Naive thymus-derived CD8-positive, alpha-beta T cell (primary cell): Measurements from ENCODE around the gene GPR139. TPM values are rescaled to one million over a fixed set of nuclear protein-coding genes. Genes with fewer than 3 reads are reported as not detected.

ENCODE experiments used
- ATAC-seq, 2 donors: fragments of 150-1000 bp; cut with Tn5 transposase in 1 of 2; sonication (Bioruptor Pico), chemical (Tn5 transposase) in 1 of 2; 1 replicate in 1 of 2; 2 replicates in 1 of 2; pipeline ENCODE4 v1.10.0; 2021; ENCODE audit warnings: mild to moderate bottlenecking in 2 of 2, moderate library complexity in 2 of 2
- POLR2A ChIA-PET: fragments of 350-600 bp; sonication (Branson Sonifier 250); formaldehyde crosslinking; loops from one replicate; lab custom pipeline; 2021; ENCODE audit warnings: antibody characterized with exemption; lab: Charles Lee
- DNase-seq, 10 donors: peaks; one replicate each; pipeline versions ENCODE4 v3.0.0 to v3.0.0-alpha.2; 2020 to 2022
- H3K27ac Mint-ChIP-seq, 10 donors: one replicate each; pipeline ENCODE4 v1.8.0; 2020 to 2022; ENCODE audit warnings: mild to moderate bottlenecking in 10 of 10, mixed read lengths in 10 of 10, moderate library complexity in 4 of 10, inconsistent platforms in 1 of 10
- H3K27me3 Mint-ChIP-seq, 5 donors: one replicate each; pipeline ENCODE4 v1.8.0; 2021 to 2022; ENCODE audit warnings: mixed read lengths in 5 of 5
- H3K36me3 Mint-ChIP-seq, 3 donors: one replicate each; pipeline ENCODE4 v1.8.0; 2020 to 2022; ENCODE audit warnings: mixed read lengths in 3 of 3, mild to moderate bottlenecking in 2 of 3, inconsistent platforms in 1 of 3
- H3K4me1 Mint-ChIP-seq, 4 donors: one replicate each; pipeline ENCODE4 v1.8.0; 2021 to 2022; ENCODE audit warnings: mixed read lengths in 4 of 4
- H3K4me3 Mint-ChIP-seq, 10 donors: one replicate each; pipeline ENCODE4 v1.8.0; 2020 to 2022; ENCODE audit warnings: mild to moderate bottlenecking in 10 of 10, mixed read lengths in 10 of 10, moderate library complexity in 6 of 10, inconsistent platforms in 1 of 10
- H3K9me3 Mint-ChIP-seq, 9 donors: one replicate each; pipeline ENCODE4 v1.8.0; 2020 to 2022; ENCODE audit warnings: mixed read lengths in 9 of 9, mild to moderate bottlenecking in 3 of 9, inconsistent platforms in 1 of 9, moderate library complexity in 1 of 9
- polyA plus RNA-seq, 3 donors: library from polyadenylated mRNA; unstranded; fragments of 300-500 nt; fragmentation: Illumina TruSeq; gene quantifications; one replicate each; pipeline ENCODE4 v1.2.3, GENCODE V29; 2021
- total RNA-seq, 8 experiments: library from RNA in 2 of 8; stranded (reverse) in 2 of 8; gene quantifications; one replicate each; pipeline ENCODE4 v1.2.3 and lab custom pipeline; 2021 to 2026

GPR139 gene
- total and polyA plus RNA-seq, 5 experiments from 2014 or later = not detected

DNA sequence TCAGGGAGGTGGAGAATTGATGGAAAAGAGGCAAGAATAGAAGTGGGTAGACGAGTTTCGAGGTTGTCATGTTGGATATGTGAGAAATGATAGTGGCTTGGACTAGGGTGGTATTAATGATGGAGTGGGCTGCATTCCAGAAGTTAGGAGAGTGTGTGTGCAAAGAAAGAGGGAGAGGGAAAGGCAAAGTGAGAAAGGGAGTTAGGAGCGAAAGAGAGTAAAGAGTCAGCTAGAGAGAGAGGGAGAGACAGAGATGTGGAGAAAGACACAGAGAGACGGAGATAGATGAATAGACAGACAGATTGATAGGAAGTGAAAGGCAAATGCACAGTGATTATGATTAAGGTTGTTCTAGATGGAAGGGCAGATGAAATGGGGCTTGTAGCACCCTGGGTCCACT lies 5.4 kb upstream of the GPR139 start:
- no peak for ATAC-seq
- POLR2A ChIA-PET = no interaction called here
- no peak overlapping the region for H3K4me3 Mint-ChIP-seq
- H3K27me3 Mint-ChIP-seq = peaks cover 23 to 54% (median 27%) of the 10 kb centered on the region in 5 donors
- H3K4me1 Mint-ChIP-seq = peaks cover 0 to 3% (median 0%) of the 10 kb centered on the region in 4 donors
- peaks cover 0 to 14% (median 1%) of the 10 kb centered on the region in 9 donors for H3K9me3 Mint-ChIP-seq
- DNase-seq = no peak
- H3K27ac Mint-ChIP-seq = no peak overlapping the region
- H3K36me3 Mint-ChIP-seq = no peaks in the 10 kb centered on the region

DNA sequence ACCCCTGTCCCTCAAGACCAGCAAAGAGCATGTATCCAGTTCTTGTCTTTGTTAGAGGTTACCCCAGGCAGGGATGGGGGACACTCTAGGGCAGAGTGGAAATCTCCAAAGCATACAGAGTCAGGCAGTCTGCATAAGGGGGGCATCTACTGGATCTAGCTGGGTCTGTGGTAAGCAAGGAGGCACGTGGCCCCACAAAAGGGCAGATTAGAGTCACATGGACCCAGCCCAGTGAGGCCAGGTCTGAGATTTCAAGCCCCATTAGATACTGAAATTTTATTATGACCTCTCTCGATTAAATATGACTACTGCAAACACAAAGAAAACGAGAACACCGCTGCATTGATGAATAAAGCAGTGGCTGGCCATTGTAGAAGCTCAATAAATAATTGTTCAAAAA lies 1.6 kb upstream of the GPR139 start:
- Mint-ChIP-seq H3K9me3 (peaks cover 0 to 14% (median 3%) of the 10 kb centered on the region in 9 donors), H3K4me3 (no peak overlapping the region), H3K36me3 (no peaks in the 10 kb centered on the region), H3K27me3 (peaks cover 39 to 66% (median 43%) of the 10 kb centered on the region in 5 donors), H3K27ac (no peak overlapping the region), H3K4me1 (peaks cover 0 to 1% (median 0%) of the 10 kb centered on the region in 4 donors)
- DNase-seq (no peak), ATAC-seq (no peak)
- POLR2A ChIA-PET = no interaction called here

DNA sequence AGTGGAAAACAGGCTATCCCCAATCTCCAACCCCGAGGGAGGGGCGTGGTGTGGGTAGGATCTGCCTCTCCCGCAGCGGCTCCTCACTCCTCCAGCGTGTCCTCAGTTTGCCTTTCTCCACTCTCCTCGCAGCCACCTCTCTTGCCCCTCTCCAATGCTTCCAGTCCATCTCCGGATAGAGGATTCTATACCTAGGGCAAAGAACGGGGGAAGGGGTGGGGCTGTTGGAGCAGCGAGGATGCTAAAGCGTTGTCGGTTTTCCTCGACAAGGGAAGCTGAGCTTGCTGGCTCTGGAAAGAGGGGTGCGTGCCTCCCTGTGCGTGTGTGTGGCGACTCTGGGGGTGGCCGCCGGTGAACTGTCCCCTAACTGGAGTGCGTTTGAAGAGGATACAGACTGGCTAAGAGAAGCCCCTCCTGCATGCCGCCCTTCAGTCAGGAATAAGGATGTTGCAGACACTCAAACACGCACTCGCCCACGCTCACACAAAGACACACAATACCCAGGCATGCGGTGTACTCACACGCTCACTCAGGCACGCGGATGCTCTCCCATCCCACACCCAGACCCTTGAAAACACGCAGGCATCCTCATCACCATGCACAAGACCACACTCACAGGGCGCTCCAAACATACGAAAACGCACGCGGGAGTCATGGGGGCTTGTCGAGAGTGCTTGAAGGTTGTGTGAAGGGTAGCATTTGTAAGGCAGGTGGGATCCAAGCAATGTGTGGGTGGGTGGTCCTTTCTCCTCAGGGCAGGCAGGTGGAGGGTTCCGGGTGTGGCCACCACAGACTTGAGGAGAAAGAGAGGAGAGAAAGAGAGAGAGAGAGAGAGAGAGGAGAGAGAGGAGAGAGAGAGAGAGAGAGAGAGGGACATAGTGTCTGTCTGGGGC lies 655 bp upstream of the GPR139 start:
- no peak for DNase-seq
- no peaks in the 10 kb centered on the region for H3K36me3 Mint-ChIP-seq
- H3K27me3 Mint-ChIP-seq = peaks cover 40 to 61% (median 44%) of the 10 kb centered on the region in 5 donors
- H3K9me3 Mint-ChIP-seq = peaks cover 0 to 13% (median 4%) of the 10 kb centered on the region in 9 donors
- ATAC-seq = no peak
- H3K4me1 Mint-ChIP-seq = peaks cover 0 to 1% (median 0%) of the 10 kb centered on the region in 4 donors
- POLR2A ChIA-PET = no interaction called here
- no peak overlapping the region for H3K4me3 Mint-ChIP-seq
- H3K27ac Mint-ChIP-seq = no peak overlapping the region

DNA sequence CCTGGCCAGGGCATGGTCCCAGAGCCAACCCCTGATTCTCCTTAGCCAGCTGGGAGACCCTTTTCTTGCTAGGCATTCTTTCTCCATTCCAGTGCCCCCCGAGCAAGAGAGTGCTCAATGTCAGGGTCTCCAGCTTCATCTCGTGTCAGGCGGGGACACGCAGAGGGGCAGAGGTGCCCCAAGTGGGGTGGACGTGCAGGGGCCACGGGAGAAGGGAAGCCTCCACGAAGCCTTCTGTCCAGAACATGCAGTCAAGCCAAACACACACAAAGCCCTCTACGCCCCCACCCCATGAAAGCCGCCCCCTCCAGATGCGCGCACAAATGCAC lies 852 bp downstream of the GPR139 start:
- Mint-ChIP-seq H3K27me3 (peaks cover 30 to 48% (median 37%) of the 10 kb centered on the region in 5 donors), H3K4me1 (peaks cover 0 to 1% (median 0%) of the 10 kb centered on the region in 4 donors), H3K9me3 (peaks cover 1 to 28% (median 8%) of the 10 kb centered on the region in 9 donors), H3K4me3 (no peak overlapping the region), H3K36me3 (no peaks in the 10 kb centered on the region), H3K27ac (no peak overlapping the region)
- POLR2A ChIA-PET = no interaction called here
- DNase-seq = no peak
- no peak for ATAC-seq

DNA sequence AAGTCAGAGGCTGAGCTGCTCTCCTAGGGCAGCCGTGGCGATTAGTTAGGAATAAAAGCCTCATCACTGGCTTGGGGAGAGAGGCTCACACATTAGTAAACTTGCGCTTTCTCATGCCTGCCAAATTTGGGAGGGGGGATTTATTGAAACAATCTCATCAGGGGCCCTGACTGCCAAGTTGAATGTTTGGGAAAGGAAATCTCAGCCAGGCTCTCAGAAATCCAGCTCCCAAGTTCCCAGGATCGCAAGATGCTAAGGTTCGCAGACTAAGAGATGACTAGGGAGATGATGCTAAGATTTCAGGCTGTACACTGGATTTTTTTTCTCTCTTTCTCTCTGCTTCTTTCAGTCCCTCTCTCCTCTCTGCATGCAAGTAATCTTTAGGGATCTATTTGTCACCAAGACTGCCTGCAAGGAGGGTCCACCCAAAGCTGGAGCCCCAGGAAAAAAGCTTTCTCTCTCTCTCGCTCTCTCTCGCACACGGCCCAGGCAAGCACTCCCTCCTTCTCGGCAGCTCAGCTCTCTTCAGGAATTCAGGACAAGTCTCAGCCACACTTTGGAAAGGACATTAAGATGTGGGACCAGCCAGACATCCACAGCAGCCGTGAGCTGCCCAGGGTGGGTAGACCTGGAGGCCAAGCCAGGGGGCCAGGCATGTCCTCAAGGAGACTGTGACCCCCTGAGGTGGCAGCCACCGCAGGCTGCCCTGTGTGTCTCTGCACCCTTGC lies 1.4 kb downstream of the GPR139 start:
- H3K4me3 Mint-ChIP-seq = no peak overlapping the region

DNA sequence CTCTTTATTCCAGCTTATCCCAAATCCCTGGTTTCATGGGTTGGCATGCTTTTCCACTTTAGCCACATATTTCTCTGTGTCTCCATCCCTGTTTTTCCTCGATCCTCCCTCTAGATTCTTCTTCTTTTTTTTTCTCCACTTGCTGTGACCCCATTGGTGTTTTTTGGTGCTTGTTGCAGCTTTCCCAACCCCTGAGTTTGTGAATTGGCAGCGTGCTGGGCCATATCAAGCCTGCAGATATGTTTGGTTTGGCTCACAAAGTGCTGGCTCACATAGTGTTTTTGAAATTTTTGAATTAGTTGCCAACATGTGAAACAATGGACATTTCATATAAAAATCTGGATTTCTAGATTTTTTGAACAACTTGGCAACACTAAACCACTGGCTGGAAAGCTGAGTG lies 8.8 kb downstream of the GPR139 start:
- POLR2A ChIA-PET = no interaction called here
- DNase-seq = no peak
- Mint-ChIP-seq H3K36me3 (peaks cover 0 to 6% (median 0%) of the 10 kb centered on the region in 3 donors), H3K27me3 (peaks cover 4 to 30% (median 13%) of the 10 kb centered on the region in 5 donors), H3K9me3 (peaks cover 2 to 36% (median 15%) of the 10 kb centered on the region in 9 donors), H3K27ac (no peak overlapping the region), H3K4me1 (no peaks in the 10 kb centered on the region), H3K4me3 (no peak overlapping the region)
- ATAC-seq = no peak

More for the DNA sequence above, 1.4 kb downstream of the GPR139 start:
- ATAC-seq (no peak), DNase-seq (no peak)
- POLR2A ChIA-PET = no interaction called here
- Mint-ChIP-seq H3K4me1 (peaks cover 0 to 1% (median 0%) of the 10 kb centered on the region in 4 donors), H3K9me3 (peaks cover 2 to 33% (median 13%) of the 10 kb centered on the region in 9 donors), H3K36me3 (no peaks in the 10 kb centered on the region), H3K27me3 (peaks cover 30 to 48% (median 37%) of the 10 kb centered on the region in 5 donors), H3K27ac (peak overlapping the region in 1 of 10 donors; percentile 10)

DNA sequence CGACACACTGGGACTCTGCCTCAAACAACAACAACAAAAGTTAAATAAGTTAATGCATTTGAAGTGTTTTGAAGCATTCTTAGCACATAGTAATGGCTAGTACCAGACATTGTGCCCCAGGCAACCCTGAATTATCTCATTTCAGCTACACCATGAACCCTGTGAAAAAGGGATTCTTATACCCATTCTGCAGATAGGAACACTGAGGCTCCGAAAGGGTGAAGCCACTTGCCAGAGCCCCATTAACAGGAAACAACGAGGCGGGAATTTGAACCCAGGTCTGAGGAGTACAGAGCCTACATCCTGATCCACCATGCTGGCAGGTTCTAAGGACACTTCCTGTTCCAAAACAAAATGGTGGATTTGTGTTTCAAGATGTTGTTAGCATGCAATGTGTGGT lies 9.2 kb downstream of the GPR139 start:
- peaks cover 2 to 32% (median 13%) of the 10 kb centered on the region in 9 donors for H3K9me3 Mint-ChIP-seq
- no peak for DNase-seq
- POLR2A ChIA-PET = no interaction called here
- no peaks in the 10 kb centered on the region for H3K4me1 Mint-ChIP-seq
- H3K36me3 Mint-ChIP-seq = peaks cover 0 to 6% (median 0%) of the 10 kb centered on the region in 3 donors
- no peak overlapping the region for H3K4me3 Mint-ChIP-seq
- peaks cover 4 to 30% (median 13%) of the 10 kb centered on the region in 5 donors for H3K27me3 Mint-ChIP-seq
- no peak for ATAC-seq
- no peak overlapping the region for H3K27ac Mint-ChIP-seq

DNA sequence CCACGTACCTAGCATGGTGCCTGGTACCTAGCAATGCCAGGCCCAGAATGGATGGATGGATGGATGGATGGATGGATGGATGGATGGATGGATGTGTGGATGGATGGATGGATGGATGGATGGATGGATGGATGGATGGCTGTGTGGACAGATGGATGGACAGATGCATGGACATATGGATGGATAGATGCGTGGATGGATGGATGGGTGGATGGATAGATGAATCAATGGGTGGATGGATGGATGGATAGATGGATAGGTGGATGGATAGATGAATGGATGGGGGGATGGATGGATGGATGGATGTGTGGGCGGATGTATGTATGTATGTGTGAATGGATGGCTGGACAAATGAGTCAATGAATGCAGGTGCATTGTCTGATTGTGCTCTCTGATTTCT lies 12.6 kb downstream of the GPR139 start:
- peaks cover 0 to 6% (median 0%) of the 10 kb centered on the region in 3 donors for H3K36me3 Mint-ChIP-seq
- H3K27ac Mint-ChIP-seq = no peak overlapping the region
- no peak overlapping the region for H3K4me3 Mint-ChIP-seq
- ATAC-seq (no peak), DNase-seq (no peak)
- H3K4me1 Mint-ChIP-seq = peaks cover 0 to 3% (median 0%) of the 10 kb centered on the region in 4 donors
- POLR2A ChIA-PET = no interaction called here
- H3K9me3 Mint-ChIP-seq = peaks cover 0 to 27% (median 0%) of the 10 kb centered on the region in 9 donors
- peaks cover 4 to 39% (median 16%) of the 10 kb centered on the region in 5 donors for H3K27me3 Mint-ChIP-seq

DNA sequence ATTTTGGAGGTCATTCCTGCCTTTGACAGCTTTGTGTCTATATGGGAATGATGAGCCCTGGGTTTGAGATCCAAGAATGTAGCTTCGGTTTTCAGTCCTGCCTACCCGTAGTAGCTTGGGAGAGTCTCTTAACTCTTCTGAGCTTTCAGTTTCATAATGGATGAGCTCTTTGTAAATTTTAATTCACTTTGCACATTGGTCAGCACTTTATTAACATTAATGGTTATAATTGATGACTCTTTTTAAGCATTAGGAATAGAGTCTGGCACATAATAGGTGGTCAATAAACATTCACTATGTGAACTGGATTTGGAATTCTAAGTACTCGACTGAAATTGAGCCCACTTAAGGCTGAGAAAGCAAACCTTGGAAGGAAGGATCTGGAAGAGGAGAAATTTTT lies 17.3 kb downstream of the GPR139 start:
- H3K27ac Mint-ChIP-seq = no peak overlapping the region
- no peaks in the 10 kb centered on the region for H3K36me3 Mint-ChIP-seq
- H3K4me1 Mint-ChIP-seq = peaks cover 0 to 3% (median 0%) of the 10 kb centered on the region in 4 donors
- DNase-seq (no peak), ATAC-seq (no peak)
- POLR2A ChIA-PET = no interaction called here
- H3K4me3 Mint-ChIP-seq = no peak overlapping the region
- H3K27me3 Mint-ChIP-seq = peaks cover 4 to 34% (median 15%) of the 10 kb centered on the region in 5 donors
- H3K9me3 Mint-ChIP-seq = peaks cover 0 to 27% (median 3%) of the 10 kb centered on the region in 9 donors

DNA sequence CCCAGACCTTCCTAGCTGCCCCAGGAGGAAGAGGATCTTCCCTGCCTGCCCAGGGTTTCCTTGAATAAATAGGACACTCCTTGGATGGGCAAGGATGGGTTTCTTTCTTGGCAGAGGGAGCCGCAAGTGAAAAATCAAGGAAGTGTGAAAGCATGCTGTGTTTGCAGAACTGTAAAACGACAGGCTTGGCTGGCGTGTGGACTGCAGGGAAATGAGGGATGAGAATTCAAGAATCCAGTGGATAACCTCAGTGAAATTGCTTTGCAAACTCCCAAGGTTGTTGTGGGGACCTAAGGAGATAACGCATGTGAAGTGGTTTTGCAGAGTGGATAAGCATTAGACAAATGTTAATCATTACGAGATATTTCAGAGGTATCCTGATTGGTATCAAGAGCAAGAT lies 20.4 kb downstream of the GPR139 start:
- Mint-ChIP-seq H3K36me3 (no peaks in the 10 kb centered on the region), H3K4me3 (no peak overlapping the region), H3K9me3 (peaks cover 0 to 23% (median 0%) of the 10 kb centered on the region in 9 donors), H3K27ac (no peak overlapping the region), H3K27me3 (peaks cover 0 to 14% (median 5%) of the 10 kb centered on the region in 5 donors), H3K4me1 (no peaks in the 10 kb centered on the region)
- ATAC-seq = no peak
- DNase-seq = no peak
- POLR2A ChIA-PET = no interaction called here

DNA sequence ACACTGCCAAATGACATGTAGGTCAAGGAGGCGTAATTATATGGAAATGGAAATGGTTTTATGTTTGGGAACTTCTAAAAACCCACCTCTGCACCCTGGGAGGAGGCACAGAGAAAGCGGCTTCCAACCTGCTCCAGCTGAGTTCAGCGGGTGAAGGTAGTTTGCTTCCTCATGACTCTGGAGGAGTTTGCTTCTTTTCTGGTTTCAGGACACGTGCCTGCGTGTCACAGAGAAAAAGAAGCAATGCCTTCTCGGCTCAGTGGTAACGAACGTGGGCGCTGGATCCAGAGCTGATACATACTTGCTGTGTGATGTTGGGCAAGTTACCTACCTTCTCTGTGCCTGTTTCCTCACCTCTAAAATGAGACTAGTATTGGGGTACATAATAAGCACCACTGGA lies 22.1 kb downstream of the GPR139 start:
- DNase-seq (no peak), ATAC-seq (no peak)
- POLR2A ChIA-PET = no interaction called here
- Mint-ChIP-seq H3K4me1 (no peaks in the 10 kb centered on the region), H3K27me3 (peaks cover 0 to 10% (median 5%) of the 10 kb centered on the region in 5 donors), H3K36me3 (no peaks in the 10 kb centered on the region), H3K27ac (no peak overlapping the region), H3K4me3 (no peak overlapping the region), H3K9me3 (peaks cover 0 to 12% (median 0%) of the 10 kb centered on the region in 9 donors)

DNA sequence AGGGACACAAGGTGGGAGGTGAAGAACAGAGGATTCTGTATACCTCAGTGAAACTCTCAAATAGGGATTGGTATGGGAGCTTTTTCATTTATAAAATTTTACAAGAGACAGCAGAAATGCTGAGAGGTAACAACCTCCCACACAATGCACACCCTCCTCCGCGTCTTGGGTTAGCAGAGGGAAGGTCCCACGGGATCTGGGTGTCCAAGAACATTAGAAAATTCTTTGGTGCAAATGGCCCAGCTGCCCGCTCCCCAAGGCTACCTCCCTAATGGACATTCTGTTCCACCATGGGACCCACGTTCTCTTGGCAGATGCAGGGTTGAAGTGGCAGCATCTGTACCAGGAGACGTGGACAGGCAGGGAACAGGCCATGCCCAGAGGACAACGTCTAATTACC lies 22.5 kb downstream of the GPR139 start:
- no peaks in the 10 kb centered on the region for H3K36me3 Mint-ChIP-seq
- no peak overlapping the region for H3K4me3 Mint-ChIP-seq
- POLR2A ChIA-PET = no interaction called here
- peaks cover 0 to 12% (median 0%) of the 10 kb centered on the region in 9 donors for H3K9me3 Mint-ChIP-seq
- ATAC-seq (no peak), DNase-seq (no peak)
- peaks cover 0 to 14% (median 5%) of the 10 kb centered on the region in 5 donors for H3K27me3 Mint-ChIP-seq
- no peaks in the 10 kb centered on the region for H3K4me1 Mint-ChIP-seq
- H3K27ac Mint-ChIP-seq = no peak overlapping the region

DNA sequence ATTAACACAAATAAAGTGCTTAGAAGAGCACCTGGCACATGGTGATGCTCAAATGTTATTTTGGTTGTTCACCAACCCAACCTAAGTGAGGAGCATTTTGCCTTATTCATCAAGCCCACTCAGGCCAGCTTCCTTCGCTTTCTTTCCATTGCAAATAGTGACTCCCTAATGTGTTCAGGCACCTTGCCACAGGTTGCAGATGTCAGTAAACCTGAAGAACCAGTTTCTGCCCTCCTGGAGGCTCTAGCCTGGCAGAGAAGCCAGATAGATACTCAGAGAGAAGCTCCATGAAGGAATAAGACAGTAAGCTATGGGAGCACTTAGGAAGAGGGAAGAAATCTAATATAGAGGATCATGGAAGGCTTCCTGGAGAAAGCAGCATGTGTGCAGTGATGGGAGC lies 23.9 kb downstream of the GPR139 start:
- Mint-ChIP-seq H3K27ac (no peak overlapping the region), H3K27me3 (peaks cover 0 to 18% (median 5%) of the 10 kb centered on the region in 5 donors), H3K9me3 (peaks cover 0 to 12% (median 0%) of the 10 kb centered on the region in 9 donors), H3K4me1 (no peaks in the 10 kb centered on the region), H3K36me3 (no peaks in the 10 kb centered on the region), H3K4me3 (no peak overlapping the region)
- POLR2A ChIA-PET = no interaction called here
- DNase-seq (no peak), ATAC-seq (no peak)
